ENCODE results near the gene UNCX. TPM values are rescaled to one million over a fixed set of nuclear protein-coding genes. Genes with fewer than 3 reads are reported as not detected.

The UNCX gene
- total and polyA plus RNA-seq, 12 donors, result not detected

DNA sequence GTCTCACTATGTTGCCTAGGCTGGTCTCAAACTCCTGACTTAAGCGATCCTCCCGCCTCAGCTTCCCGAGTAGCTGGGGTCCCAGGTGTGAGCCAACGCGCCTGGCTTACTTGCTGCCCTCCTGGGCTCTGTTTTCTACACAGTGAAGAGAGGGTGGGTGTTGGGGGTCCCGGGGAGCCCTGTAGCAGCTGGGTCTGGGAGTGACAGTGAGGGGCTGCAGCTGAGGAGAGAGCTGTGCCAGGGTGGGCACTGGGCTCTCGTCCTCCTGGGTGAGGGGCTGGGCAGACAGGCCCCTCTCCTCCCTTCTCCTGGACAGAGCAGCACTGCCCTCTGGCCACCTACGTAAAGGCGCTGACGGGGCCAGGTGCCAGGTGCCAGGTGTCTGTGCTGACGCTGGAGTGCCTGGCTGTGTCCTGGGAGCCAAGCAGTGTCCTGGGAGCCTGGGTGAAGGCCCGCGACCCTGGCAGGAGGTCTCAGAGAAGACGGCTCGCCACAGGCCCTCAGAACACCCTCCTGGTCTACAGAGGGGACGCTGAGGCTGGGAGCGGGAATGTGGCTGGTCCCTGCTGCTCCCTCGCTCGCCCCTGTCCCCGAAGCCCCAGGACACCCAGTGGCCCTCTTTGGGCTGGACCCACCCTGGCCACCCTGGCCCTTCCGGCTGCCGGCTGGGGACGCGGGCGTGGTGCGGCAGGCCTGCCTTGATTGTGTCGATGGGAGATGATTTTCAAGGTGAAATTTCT, 35.6 kb downstream of the UNCX start:
- 75 to 82% (median 78%) methylated on average over 12 to 27 of the region's 27 CpGs for WGBS, 4 donors
- no peak for DNase-seq
- no peak overlapping the region for H3K4me3 ChIP-seq
- peaks cover 40% of the 10 kb centered on the region for H3K27me3 ChIP-seq
- H3K9me3 ChIP-seq (replicated peaks in 1 of 3), result no peaks in the 10 kb centered on the region
- H3K36me3 ChIP-seq (replicated peaks in 1 of 2), result no peaks in the 10 kb centered on the region
- intact Hi-C loops (cut with DNase I), result no loop called here
- H3K27ac ChIP-seq, result no peak overlapping the region
- TF ChIP-seq, protein P1, sequence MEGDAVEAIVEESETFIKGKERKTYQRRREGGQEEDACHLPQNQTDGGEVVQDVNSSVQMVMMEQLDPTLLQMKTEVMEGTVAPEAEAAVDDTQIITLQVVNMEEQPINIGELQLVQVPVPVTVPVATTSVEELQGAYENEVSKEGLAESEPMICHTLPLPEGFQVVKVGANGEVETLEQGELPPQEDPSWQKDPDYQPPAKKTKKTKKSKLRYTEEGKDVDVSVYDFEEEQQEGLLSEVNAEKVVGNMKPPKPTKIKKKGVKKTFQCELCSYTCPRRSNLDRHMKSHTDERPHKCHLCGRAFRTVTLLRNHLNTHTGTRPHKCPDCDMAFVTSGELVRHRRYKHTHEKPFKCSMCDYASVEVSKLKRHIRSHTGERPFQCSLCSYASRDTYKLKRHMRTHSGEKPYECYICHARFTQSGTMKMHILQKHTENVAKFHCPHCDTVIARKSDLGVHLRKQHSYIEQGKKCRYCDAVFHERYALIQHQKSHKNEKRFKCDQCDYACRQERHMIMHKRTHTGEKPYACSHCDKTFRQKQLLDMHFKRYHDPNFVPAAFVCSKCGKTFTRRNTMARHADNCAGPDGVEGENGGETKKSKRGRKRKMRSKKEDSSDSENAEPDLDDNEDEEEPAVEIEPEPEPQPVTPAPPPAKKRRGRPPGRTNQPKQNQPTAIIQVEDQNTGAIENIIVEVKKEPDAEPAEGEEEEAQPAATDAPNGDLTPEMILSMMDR (IDR thresholded peaks at IDR 0.05), result no peak
- TF ChIP-seq POLR2A (IDR thresholded peaks at IDR 0.05), result no peak
- no peaks in the 10 kb centered on the region for H3K4me1 ChIP-seq (replicated peaks in 1 of 2)

- TF ChIP-seq, protein P1 (IDR thresholded peaks at IDR 0.05), result no peak
- no peak for TF ChIP-seq POLR2A (IDR thresholded peaks at IDR 0.05)
- H3K27me3 ChIP-seq, result peaks cover 38% of the 10 kb centered on the region
- no peak overlapping the region for H3K4me3 ChIP-seq
- 42 to 54% (median 49%) methylated on average over 14 of the region's 14 CpGs for WGBS, 4 donors
- intact Hi-C loops (cut with DNase I), result no loop called here
- no peaks in the 10 kb centered on the region for H3K36me3 ChIP-seq (replicated peaks in 1 of 2)
- H3K27ac ChIP-seq, result no peak overlapping the region
- no peaks in the 10 kb centered on the region for H3K4me1 ChIP-seq (replicated peaks in 1 of 2)
- H3K9me3 ChIP-seq (replicated peaks in 1 of 3), result no peaks in the 10 kb centered on the region
- no peak for DNase-seq
These were observed 36.2 kb downstream of the UNCX start for GRCh38 chr7:1268866-1269265.

- no peak for DNase-seq
- Histone ChIP-seq H3K36me3 (replicated peaks in 1 of 2) (no peaks in the 10 kb centered on the region), H3K27me3 (peaks cover 40% of the 10 kb centered on the region), H3K27ac (no peak overlapping the region), H3K4me3 (no peak overlapping the region), H3K4me1 (replicated peaks in 1 of 2) (no peaks in the 10 kb centered on the region), H3K9me3 (replicated peaks in 1 of 3) (no peaks in the 10 kb centered on the region)
- TF ChIP-seq, protein P1 (IDR thresholded peaks at IDR 0.05), result no peak
- TF ChIP-seq POLR2A (IDR thresholded peaks at IDR 0.05), result no peak
- WGBS, 4 donors, result 52 to 66% (median 61%) methylated on average over 17 to 29 of the region's 29 CpGs
- intact Hi-C loops (cut with DNase I), result no loop called here
These were observed 36.7 kb downstream of the UNCX start for GRCh38 chr7:1269336-1269890.

GRCh38 chr7:1270181-1270580, 37.5 kb downstream of the UNCX start:
- no peak overlapping the region for H3K4me3 ChIP-seq
- DNase-seq, result no peak
- H3K36me3 ChIP-seq (replicated peaks in 1 of 2), result no peaks in the 10 kb centered on the region
- intact Hi-C loops (cut with DNase I), result no loop called here
- H3K4me1 ChIP-seq (replicated peaks in 1 of 2), result no peaks in the 10 kb centered on the region
- 57 to 79% (median 65%) methylated on average over 2 to 12 of the region's 12 CpGs for WGBS, 4 donors
- H3K27ac ChIP-seq, result no peak overlapping the region
- H3K9me3 ChIP-seq (replicated peaks in 1 of 3), result no peaks in the 10 kb centered on the region
- TF ChIP-seq POLR2A (IDR thresholded peaks at IDR 0.05), result no peak
- TF ChIP-seq, protein P1 (IDR thresholded peaks at IDR 0.05), result no peak
- H3K27me3 ChIP-seq, result peaks cover 43% of the 10 kb centered on the region

Data from adrenal gland (tissue), 12 donors.